ENCODE results near the gene BST2.

BST2 gene

GRCh38 chr19:17394891-17395415 lies 10.5 kb downstream of the BST2 start:
- DNase-seq (ENCODE audit: low read depth) = peak; percentile 84
- TF ChIP-seq, protein P1, sequence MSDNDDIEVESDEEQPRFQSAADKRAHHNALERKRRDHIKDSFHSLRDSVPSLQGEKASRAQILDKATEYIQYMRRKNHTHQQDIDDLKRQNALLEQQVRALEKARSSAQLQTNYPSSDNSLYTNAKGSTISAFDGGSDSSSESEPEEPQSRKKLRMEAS (IDR thresholded peaks at IDR 0.05; ENCODE audit: low read depth, low read length) = peak; percentile 28; the same call in 1 of the 2 replicates
- TF ChIP-seq POLR2A (IDR thresholded peaks at IDR 0.05; ENCODE audit: extremely low read depth, insufficient read length) = no peak
- TF ChIP-seq MYC (IDR thresholded peaks at IDR 0.05; ENCODE audit: low read depth, low read length) = no peak
- peak; percentile 67 for TF ChIP-seq CTCF (IDR thresholded peaks at IDR 0.05; ENCODE audit: low read depth, low read length)
- H3K4me3 ChIP-seq (ENCODE audit: low read depth, low read length) = no peak overlapping the region

DNA sequence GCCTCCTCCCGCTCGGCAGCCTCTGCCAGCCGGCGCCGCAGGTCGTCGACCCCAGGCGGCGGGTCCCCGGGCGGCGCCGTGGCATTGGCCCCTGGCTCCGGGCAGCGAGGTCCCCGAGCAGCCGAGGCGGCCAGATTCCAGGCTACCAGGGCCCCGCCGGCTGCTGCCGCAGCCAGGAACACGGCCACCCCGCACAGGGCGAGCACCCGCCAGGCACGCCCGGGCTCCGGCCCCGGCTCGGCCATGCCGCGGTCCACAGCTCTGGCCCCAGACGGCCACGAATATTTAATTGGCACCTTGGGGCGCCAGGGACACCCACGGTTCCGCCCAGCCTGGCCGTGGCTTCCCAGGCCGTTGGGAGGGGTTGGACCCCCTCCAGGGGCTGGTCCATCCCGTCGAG lies 11.5 kb downstream of the BST2 start, which contains the start of gene CCDC194:
TSS of gene CCDC194 (minus strand) at position 283 of the 400 bp plus-strand sequence. CDS start at position 245, 38 bp downstream.
- no peak for TF ChIP-seq MYC (IDR thresholded peaks at IDR 0.05; ENCODE audit: low read depth, low read length)
- no peak for TF ChIP-seq POLR2A (IDR thresholded peaks at IDR 0.05; ENCODE audit: extremely low read depth, insufficient read length)
- no peak for TF ChIP-seq CTCF (IDR thresholded peaks at IDR 0.05; ENCODE audit: low read depth, low read length)
- TF ChIP-seq, protein P1 (IDR thresholded peaks at IDR 0.05; ENCODE audit: low read depth, low read length) = no peak
- no peak within 1 kb of the TSS for H3K4me3 ChIP-seq (ENCODE audit: low read depth, low read length)
- no peak for DNase-seq (ENCODE audit: low read depth)

DNA sequence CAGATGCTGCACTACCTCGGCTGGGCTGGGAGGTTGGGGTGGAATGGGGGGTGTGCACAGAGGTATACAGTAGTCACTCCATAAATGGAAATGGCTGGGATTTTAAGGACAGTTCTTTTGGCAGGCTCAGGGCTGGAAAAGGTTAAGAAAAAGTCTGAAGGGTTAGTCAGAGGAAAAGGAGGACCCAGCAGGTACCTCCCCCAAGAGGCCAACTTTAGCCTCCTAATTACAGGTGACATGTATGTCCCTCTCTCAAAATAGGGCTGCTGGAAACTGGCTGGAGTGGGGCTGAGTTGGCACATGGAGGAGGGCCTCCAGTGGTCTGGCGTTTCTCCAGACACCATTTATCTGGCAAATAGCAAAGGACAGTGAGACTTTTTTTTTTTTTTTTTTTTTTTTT lies 12.4 kb downstream of the BST2 start:
- no peak for DNase-seq (ENCODE audit: low read depth)
- TF ChIP-seq POLR2A (IDR thresholded peaks at IDR 0.05; ENCODE audit: extremely low read depth, insufficient read length) (no peak), CTCF (IDR thresholded peaks at IDR 0.05; ENCODE audit: low read depth, low read length) (no peak), MYC (IDR thresholded peaks at IDR 0.05; ENCODE audit: low read depth, low read length) (no peak)
- TF ChIP-seq, protein P1 (IDR thresholded peaks at IDR 0.05; ENCODE audit: low read depth, low read length) = no peak
- H3K4me3 ChIP-seq (ENCODE audit: low read depth, low read length) = no peak overlapping the region

DNA sequence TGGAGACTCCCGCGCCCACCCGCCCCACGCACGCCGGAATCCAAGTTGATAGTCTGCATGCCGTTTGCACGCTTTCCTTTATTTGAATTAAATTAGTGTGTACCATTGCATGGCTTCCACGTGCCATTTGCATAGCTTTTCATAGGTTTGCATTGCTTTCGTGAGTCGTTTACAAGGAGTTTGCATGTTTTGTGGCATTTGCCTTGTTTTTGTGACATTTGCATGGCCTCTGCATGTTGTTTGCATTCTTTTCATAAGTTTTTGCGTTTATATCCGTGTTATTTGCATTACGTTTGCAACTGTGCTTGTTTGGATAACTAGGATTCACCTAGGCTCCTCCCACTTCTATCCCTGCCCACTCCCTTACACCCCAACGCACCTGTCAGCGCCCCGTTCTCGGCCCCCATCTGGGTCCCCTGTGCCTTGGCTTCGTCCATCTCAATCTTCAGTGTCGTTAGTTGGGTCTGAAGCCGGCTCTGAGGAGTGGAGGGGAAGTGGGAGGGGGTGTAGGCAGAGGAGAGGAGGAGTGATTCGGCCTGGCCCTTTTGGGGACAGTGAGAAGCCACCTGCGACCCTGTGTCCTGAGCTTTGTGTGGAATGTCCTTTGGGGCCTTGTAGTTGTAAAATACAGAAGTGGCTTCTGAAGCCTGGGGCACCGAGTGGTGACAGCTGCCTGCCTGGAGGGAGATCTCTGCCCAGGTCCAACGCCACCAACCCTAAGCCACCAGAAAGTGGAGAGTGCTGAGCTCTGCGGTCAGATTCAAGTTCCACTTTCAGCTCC lies 13.9 kb downstream of the BST2 start:
- H3K4me3 ChIP-seq (ENCODE audit: low read depth, low read length) = peak overlapping the region; percentile 57
- TF ChIP-seq MYC (IDR thresholded peaks at IDR 0.05; ENCODE audit: low read depth, low read length) (0 out of 2 replicates have a peak, but pooled peaks have one; percentile 29), CTCF (IDR thresholded peaks at IDR 0.05; ENCODE audit: low read depth, low read length) (no peak)
- TF ChIP-seq, protein P1 (IDR thresholded peaks at IDR 0.05; ENCODE audit: low read depth, low read length) = peak; percentile 80
- DNase-seq (ENCODE audit: low read depth) = peak; percentile 80

- peak; percentile 90 for DNase-seq (ENCODE audit: low read depth)
- TF ChIP-seq CTCF (IDR thresholded peaks at IDR 0.05; ENCODE audit: low read depth, low read length) (peak; percentile 46), MYC (IDR thresholded peaks at IDR 0.05; ENCODE audit: low read depth, low read length) (peak; percentile 6; the same call in 1 of the 2 replicates), POLR2A (IDR thresholded peaks at IDR 0.05; ENCODE audit: extremely low read depth, insufficient read length) (no peak)
- TF ChIP-seq, protein P1 (IDR thresholded peaks at IDR 0.05; ENCODE audit: low read depth, low read length) = no peak
- H3K4me3 ChIP-seq (ENCODE audit: low read depth, low read length) = peak overlapping the region; percentile 57
Observed at GRCh38 chr19:17390665-17391370, 14.6 kb downstream of the BST2 start.

Measured in NB4 (cell line).